NCI-H2227 (cell line): ENCODE measurements around the gene ELAC1.

Source experiments
- DNase-seq: peaks from one replicate; lab custom pipeline; 2025; ENCODE audit not compliant: unreplicated experiment; lab: John Stamatoyannopoulos, UW

Gene ELAC1

DNA sequence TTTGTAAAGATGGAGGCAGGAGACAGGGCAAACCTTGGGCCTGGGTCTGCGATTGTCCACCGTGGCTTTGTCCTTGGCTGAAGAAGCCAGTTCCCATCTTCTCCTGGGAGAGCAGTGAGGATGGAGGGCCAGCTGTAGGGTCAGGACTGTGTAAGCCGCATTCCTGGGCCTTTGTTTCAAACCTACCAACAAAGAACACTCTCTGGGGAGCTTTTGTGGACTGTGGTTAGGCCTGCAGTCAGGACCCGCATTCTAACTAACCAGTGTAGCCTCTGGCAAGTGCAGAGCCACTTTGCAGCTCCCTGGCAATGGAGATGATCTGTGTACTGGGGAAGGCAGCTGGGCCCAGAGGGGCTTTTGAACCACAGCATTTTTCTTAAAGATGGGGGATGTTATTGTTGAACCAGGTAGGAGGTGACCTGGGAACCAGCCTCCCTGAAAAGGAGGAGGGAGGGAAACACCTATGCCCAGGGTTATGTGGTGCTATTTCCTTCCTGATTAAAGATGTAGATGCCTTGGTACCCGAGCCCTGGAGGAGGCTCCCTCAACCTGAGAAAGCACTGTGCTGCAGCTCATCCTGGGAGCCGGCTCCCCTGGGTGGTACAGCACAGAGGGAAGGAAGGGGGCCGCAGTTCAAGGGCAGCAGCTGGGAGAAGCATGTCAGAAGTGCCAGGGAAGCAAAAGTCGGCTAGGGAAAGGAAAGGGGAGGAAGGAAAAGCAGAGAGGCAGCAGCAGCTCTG lies 49.5 kb downstream of the ELAC1 start:
- no peak for DNase-seq

DNA sequence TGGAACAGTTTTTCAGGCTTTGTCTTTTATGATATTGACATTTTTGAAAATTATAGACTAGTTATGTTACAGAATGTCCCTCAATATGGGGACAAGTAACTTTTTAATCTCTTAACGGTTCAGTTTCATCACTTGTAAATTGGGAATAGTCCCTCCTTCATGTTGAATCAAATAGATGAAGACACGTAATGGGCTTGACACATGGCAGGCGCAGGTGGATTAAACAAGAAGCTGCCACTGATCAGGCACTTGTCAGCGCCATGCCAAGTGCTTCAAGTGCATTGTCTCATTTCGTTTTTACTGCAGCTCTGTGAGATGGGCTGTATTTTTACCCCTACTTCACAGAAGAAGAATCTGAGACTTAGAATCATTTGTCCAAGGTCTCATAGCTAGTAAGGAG lies 52.7 kb downstream of the ELAC1 start:
- no peak for DNase-seq

DNA sequence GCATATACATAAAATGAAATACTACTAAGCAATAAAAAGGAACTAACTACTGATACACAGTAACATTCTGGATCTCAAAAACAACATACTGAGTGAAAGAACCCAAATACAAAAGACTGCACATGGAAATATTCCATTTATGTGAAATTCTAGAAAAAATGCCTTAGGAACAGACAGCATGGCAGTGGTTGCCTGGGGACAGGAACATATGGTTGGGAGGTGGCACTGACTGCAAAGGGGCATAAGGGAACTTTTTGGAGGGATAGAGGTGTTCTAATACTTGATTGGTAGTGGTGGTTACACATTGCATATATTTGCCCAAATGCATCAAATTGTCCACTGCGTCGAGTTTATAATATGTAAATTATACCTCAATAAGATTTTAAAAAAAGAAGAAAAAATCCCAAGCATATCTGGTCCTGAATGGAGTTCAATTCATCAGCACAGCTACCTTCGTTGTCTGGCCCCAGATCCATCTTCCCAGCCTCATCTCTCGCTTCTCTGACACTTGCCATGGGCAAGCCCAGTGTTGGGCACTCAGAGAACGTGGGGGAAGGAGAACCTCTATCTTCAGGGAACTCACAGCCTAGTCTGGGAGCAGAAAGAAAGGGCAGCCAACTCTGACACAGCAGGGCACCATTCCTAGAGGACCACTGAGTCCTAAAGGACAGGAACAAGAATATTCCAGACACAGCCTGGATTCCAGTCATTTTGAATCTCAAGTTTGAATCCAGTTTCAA lies 53.6 kb downstream of the ELAC1 start:
- DNase-seq = no peak

DNA sequence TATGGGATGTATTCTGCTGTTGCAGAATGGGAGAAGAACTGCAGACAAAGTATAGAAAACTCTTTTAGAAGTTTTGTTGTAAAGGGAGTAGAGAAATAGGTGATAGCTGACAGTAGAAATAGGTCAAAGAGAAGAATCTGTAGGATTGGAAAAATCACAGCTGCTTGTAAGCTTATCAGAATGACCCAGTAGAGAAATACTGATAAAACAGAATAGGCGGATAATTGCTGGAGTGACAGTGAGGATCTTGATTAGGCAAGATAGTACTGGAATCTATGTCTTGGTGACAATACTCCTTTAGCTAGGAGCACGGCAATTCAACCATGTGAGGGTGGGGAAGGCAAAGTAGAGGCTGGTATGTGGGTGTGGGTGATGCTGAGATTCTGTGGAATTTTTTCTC lies 57.7 kb downstream of the ELAC1 start:
- no peak for DNase-seq

DNA sequence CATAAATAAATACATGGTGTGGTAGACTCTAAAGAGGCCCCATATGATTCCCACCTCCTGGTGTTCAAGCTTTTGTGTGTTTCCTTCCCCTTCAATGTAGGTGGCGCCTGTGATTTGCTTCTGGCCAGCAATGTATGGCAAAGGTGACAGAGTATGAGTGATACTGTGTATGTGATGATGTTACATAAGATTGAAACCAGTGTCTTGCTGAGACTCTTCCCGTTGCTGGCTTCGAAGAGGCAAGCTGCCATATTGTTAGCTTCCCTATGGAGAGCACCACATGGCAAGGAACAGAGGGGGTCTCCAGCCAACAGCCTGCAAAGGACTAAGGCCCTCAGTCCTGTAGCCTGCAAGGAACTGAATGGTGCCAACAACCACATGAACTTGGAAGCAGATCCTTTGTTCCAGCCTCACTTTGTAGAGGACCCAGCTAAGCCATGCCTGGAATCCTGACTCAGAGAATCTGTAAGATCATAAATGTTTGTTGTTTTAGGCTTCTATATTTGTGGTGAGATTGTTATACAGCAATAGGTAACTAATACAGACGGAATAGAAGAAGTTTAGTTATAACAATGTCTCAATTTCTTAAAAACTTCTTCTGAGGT lies 60.5 kb downstream of the ELAC1 start:
- peak; percentile 15 for DNase-seq

DNA sequence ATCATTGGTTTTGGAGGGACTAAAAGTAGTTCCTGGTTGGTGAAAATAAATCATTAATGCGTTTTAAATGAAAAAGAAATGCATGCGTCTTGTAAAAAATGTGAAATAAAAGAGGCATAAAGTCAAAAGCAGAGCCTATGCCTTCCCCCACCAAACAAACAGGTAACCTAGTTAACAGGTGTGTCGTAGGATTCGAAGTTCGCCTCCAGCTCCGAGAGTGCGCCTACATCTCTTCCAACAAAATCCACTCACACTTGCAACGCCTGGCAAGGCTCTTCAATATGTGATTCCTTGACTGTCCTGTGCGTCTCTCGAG lies 61.5 kb downstream of the ELAC1 start:
- DNase-seq = no peak

DNA sequence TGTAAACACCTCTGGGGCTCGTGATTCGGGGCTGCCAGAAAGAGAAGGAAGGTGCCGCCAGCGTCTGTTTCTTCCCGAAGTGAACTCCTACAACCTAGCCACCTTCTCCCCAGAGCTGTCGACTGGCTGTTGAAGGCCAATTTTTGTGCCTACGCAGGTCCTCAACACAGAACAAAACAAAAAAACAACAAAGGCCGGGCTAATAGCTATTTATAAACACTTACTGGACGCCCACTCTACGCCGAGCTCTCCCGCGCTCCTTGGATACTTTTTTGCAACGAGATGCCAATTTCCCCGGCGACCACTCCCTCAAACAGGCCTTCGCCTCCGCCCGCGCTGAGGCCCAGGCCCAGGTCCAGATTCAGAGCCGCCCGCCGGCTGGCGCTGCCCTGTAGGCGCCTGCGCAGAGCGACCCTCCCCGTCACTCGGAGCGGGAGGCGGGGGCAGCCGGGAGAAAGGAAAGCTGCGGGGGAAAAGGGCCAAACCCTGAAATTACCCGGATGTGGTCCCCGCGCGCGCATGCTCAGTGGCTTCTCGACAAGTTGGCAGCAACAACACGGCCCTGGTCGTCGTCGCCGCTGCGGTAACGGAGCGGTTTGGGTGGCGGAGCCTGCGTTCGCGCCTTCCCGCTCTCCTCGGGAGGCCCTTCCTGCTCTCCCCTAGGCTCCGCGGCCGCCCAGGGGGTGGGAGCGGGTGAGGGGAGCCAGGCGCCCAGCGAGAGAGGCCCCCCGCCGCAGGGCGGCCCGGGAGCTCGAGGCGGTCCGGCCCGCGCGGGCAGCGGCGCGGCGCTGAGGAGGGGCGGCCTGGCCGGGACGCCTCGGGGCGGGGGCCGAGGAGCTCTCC lies 62.1 kb downstream of the ELAC1 start, which contains the start of gene SMAD4:
TSS of gene SMAD4 (plus strand) at position 520 of the 843 bp plus-strand sequence. CDS start 16,834 bp downstream, outside the sequence.
- DNase-seq = peak; percentile 98

DNA sequence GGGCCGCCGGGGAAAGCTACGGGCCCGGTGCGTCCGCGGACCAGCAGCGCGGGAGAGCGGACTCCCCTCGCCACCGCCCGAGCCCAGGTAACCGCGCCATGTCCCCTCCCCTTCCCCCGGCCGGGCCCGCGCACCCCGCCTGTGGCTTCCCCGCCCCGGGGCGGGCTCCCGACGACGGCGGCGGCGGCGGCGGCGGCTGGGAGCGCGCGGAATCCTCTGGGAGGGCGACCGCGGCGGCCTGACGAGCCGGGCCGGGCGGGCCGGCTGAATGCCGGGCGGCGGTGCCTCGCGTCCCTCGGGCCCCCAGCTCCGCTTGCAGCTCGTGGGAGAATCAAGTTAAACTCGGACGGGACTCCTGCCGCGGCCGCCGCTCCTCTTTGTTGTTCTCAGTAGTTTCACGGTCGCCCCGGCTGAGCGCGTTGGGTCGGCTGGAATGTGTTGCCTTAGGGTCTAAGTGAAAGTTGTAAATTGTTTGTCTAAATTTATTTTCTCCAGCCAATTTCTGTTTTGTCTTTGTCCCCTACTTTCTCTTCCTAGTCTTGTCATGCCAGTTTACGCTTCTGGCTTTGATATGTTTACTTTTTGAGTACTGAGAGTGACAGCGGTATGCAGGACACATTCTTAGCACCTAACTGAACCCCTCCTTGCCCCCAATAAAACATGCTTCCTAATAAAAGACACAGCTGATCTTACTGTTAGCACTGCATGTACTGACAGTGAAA lies 62.9 kb downstream of the ELAC1 start:
- DNase-seq = peak; percentile 84

DNA sequence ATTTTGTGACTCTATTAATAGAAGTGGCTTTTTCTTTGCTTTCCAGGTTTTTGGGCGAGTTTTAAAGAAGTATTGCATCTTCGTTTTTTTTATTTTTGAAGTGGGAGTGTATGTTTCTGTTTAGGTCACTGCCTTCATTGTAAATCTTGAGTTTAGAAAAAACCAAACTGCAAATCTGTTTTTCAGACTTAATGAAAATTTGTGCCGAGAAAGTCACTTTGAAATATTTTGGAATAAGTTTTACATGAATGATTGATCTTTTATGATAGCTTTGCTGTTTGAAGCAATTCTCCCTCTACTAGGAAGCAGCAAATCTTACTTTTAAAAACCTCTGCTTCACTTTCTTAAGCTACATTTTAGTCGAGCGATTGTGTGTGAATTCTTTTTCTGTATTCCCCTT lies 64.4 kb downstream of the ELAC1 start:
- no peak for DNase-seq

DNA sequence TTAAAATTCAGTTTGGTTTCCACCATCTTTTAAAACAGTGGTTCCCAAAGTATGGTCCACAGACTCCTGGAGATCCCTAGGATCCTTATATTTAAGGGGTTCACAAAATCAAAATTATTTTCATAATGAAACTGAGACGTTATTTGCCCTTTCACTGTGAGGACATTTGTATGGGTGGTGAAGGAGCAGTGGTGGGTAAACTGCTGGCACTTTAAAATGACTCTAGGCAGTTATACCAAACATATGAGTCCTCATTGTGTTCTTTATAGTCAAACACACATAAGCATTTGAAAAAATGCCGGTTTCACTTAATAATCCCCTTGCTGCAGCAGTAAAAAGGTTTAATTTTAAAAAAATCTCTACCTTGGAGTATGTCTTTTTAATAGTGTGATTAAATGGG lies 69.4 kb downstream of the ELAC1 start:
- DNase-seq = no peak
